ENCODE measurements around the gene ZNF775. TPM values are rescaled to one million over a fixed set of nuclear protein-coding genes. Genes with fewer than 3 reads are reported as not detected.

Gene ZNF775
- total RNA-seq, 1 experiment from 2014 or later, result 3.4 TPM

DNA sequence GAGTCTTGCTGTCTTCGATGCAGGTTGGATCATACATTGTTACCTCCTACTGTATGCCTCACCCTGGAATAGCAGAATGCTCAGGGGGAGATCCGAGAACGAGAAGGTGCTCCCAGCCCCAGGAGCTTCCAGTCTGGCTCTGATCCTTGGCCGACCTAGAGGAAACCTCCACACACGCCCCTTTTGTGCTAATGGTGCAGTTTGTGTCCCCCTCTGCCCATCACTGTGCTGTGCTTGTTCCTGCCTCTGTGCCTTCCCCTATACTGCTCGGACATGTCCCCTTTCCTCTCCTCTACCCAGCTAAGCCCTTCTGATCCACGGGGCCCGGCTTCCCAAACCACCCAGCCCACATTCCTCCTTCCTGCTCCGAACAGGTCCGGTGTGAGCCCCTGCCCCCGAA is 32.5 kb downstream of the ZNF775 start:
- Histone ChIP-seq H3K79me2 (ENCODE audit: low read depth) (no peaks in the 10 kb centered on the region), H3K9me2 (ENCODE audit: insufficient read depth) (no peaks in the 10 kb centered on the region), H3K27ac (no peak overlapping the region), H4K20me1 (ENCODE audit: insufficient read depth) (no peaks in the 10 kb centered on the region), H3K9me3 (ENCODE audit: insufficient read depth, low read depth) (no peaks in the 10 kb centered on the region), H3K4me2 (no peak overlapping the region), H3K36me3 (ENCODE audit: low read depth) (no peaks in the 10 kb centered on the region), H3F3A (ENCODE audit: insufficient read depth, low read depth) (peaks cover 1% of the 10 kb centered on the region; the same call in 1 of the 2 replicates), H3K27me3 (ENCODE audit: insufficient read depth, low read depth) (no peaks in the 10 kb centered on the region), H2AFZ (no peak overlapping the region), H3K4me1 (replicated peaks; ENCODE audit: insufficient read depth) (no peaks in the 10 kb centered on the region), H3K4me3 (no peak overlapping the region)
- TF ChIP-seq EZH2 (IDR thresholded peaks at IDR 0.05; ENCODE audit: low read depth), result no peak
- TF ChIP-seq, protein P1, sequence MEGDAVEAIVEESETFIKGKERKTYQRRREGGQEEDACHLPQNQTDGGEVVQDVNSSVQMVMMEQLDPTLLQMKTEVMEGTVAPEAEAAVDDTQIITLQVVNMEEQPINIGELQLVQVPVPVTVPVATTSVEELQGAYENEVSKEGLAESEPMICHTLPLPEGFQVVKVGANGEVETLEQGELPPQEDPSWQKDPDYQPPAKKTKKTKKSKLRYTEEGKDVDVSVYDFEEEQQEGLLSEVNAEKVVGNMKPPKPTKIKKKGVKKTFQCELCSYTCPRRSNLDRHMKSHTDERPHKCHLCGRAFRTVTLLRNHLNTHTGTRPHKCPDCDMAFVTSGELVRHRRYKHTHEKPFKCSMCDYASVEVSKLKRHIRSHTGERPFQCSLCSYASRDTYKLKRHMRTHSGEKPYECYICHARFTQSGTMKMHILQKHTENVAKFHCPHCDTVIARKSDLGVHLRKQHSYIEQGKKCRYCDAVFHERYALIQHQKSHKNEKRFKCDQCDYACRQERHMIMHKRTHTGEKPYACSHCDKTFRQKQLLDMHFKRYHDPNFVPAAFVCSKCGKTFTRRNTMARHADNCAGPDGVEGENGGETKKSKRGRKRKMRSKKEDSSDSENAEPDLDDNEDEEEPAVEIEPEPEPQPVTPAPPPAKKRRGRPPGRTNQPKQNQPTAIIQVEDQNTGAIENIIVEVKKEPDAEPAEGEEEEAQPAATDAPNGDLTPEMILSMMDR (conservative IDR thresholded peaks at IDR 0.05), result no peak
- DNase-seq, result no peak
- intact Hi-C loops (cut with micrococcal nuclease; ENCODE audit: unreplicated experiment), result no loop called here
- ChIA-PET POLR2A (ENCODE audit: unreplicated experiment) (no interaction called here), CTCF (no interaction called here)
- BruUV-seq (replicated peaks), result no TSS peak

- Histone ChIP-seq H3K36me3 (ENCODE audit: low read depth) (no peaks in the 10 kb centered on the region), H3K9me3 (ENCODE audit: insufficient read depth, low read depth) (no peaks in the 10 kb centered on the region), H3K9me2 (ENCODE audit: insufficient read depth) (no peaks in the 10 kb centered on the region), H3F3A (ENCODE audit: insufficient read depth, low read depth) (no peaks in the 10 kb centered on the region), H2AFZ (no peak overlapping the region), H3K27me3 (ENCODE audit: insufficient read depth, low read depth) (no peaks in the 10 kb centered on the region), H3K27ac (no peak overlapping the region), H3K4me1 (replicated peaks; ENCODE audit: insufficient read depth) (no peaks in the 10 kb centered on the region), H3K4me2 (no peak overlapping the region), H3K4me3 (no peak overlapping the region), H3K79me2 (ENCODE audit: low read depth) (no peaks in the 10 kb centered on the region), H4K20me1 (ENCODE audit: insufficient read depth) (no peaks in the 10 kb centered on the region)
- POLR2A ChIA-PET (ENCODE audit: unreplicated experiment), result no interaction called here
- no peak for TF ChIP-seq EZH2 (IDR thresholded peaks at IDR 0.05; ENCODE audit: low read depth)
- TF ChIP-seq, protein P1 (conservative IDR thresholded peaks at IDR 0.05), result no peak
- intact Hi-C loops (cut with micrococcal nuclease; ENCODE audit: unreplicated experiment), result no loop called here
- BruUV-seq (replicated peaks), result no TSS peak
- CTCF ChIA-PET, result interaction anchor here (0.6 kb wide), 1 partner anchor 10 kb away, joined by 5 read pairs; no protein-coding TSS in a partner anchor
- DNase-seq, result no peak
Observed at GRCh38 chr7:150412016-150412415, 32.9 kb downstream of the ZNF775 start.

DNA sequence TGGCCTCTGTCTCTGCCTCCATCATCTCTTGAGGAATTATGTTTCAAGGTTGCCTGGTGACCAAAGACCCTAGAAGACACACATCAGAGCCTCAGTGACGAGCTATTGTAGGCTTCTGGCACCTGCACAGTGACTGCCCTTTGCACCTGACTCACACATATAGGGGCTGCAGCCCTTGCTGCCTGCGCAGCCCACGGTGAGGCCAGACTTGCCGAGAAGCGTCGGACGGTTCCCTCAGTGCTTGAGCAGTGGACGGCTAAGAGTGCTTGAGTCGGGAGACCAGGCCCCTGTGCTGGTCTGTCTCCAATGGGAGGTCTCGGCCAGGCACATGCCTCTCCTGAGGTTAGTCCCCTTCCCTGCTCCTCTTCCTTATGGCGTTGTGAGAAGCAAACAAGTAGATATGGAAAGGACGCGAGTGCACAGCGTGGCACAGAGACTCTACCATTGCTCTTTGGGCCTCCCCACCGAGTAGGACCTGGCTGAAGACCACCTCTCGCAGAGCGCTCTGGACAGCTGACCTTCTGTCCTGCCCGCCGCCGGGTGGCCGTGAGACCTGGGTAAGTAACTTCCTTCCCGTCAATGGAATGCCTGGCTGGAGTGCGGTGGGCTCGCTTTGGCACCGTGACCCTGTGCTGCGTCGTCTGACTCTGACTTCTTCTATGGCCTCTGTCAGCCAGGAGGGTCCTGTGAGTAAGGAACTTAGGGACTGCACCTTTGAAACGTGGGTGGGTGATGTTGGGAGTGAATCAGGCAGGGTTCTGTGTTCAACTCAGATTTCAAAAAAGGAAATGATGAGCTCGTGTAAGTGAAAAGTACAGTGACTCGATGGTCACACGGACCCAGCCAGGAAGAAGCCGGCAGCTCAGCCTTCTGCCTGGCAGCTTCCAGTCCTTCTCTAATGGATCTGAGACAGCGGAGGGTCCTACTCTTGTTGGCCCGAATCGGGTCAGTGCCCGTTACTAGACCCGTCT is 33.7 kb downstream of the ZNF775 start:
- intact Hi-C loops (cut with micrococcal nuclease; ENCODE audit: unreplicated experiment), result no loop called here
- H3K9me2 ChIP-seq (ENCODE audit: insufficient read depth), result no peaks in the 10 kb centered on the region
- no TSS peak for BruUV-seq (replicated peaks)

More for the DNA sequence above, 33.7 kb downstream of the ZNF775 start:
- DNase-seq, result no peak
- H3K9me3 ChIP-seq (ENCODE audit: insufficient read depth, low read depth), result no peaks in the 10 kb centered on the region
- H2AFZ ChIP-seq, result no peak overlapping the region
- TF ChIP-seq, protein P1 (conservative IDR thresholded peaks at IDR 0.05), result no peak
- TF ChIP-seq EZH2 (IDR thresholded peaks at IDR 0.05; ENCODE audit: low read depth), result no peak
- H3K79me2 ChIP-seq (ENCODE audit: low read depth), result no peaks in the 10 kb centered on the region
- H3K4me1 ChIP-seq (replicated peaks; ENCODE audit: insufficient read depth), result no peaks in the 10 kb centered on the region
- H4K20me1 ChIP-seq (ENCODE audit: insufficient read depth), result no peaks in the 10 kb centered on the region
- no peaks in the 10 kb centered on the region for H3K27me3 ChIP-seq (ENCODE audit: insufficient read depth, low read depth)
- no peak overlapping the region for H3K4me3 ChIP-seq
- H3K4me2 ChIP-seq, result no peak overlapping the region
- H3F3A ChIP-seq (ENCODE audit: insufficient read depth, low read depth), result no peaks in the 10 kb centered on the region
- CTCF ChIA-PET, result interaction anchor here (0.6 to 0.7 kb wide), 3 partner anchors 11 to 343 kb away, joined by 3 to 5 read pairs (median 4); no protein-coding TSS in a partner anchor
- no peak overlapping the region for H3K27ac ChIP-seq
- POLR2A ChIA-PET (ENCODE audit: unreplicated experiment), result interaction anchor here (0.6 kb wide), 1 partner anchor 59 kb away, joined by 3 read pairs; no protein-coding TSS in a partner anchor
- no peaks in the 10 kb centered on the region for H3K36me3 ChIP-seq (ENCODE audit: low read depth)
